IMR-90 (cell line): ENCODE results near the gene KRTAP5-1. TPM values are rescaled to one million over a fixed set of nuclear protein-coding genes. Genes with fewer than 3 reads are reported as not detected.

Source experiments
- ATAC-seq: fragments of 200-7000 bp; cut with Tn5 transposase; 2 replicates; pipeline ENCODE4 v1.9.1; 2020; ENCODE audit warnings: low read depth, mild to moderate bottlenecking, moderate library complexity
- BruUV-seq: library from RNA; stranded (reverse); fragments of 400-500 nt; replicated peaks from 2 replicates; lab custom pipeline; 2021; lab: Mats Ljungman, UMichigan
- CTCF ChIA-PET: fragments of 300-600 bp; formaldehyde crosslinking; extraction: SDS; loops from one replicate; lab custom pipeline; 2021; ENCODE audit warnings: antibody characterized with exemption; lab: Yijun Ruan, JAX
- POLR2A ChIA-PET: fragments of 300-600 bp; sonication (Branson Sonifier 250); formaldehyde crosslinking; loops from one replicate; lab custom pipeline; 2022; ENCODE audit warnings: antibody characterized with exemption; ENCODE audit not compliant: unreplicated experiment; lab: Charles Lee
- DNase-seq: peaks from one replicate; pipeline ENCODE4 v3.0.0; 2013
- H2AFZ ChIP-seq: replicated peaks from 2 replicates; pipeline ENCODE3; 2013; ENCODE audit warnings: low read length, mild to moderate bottlenecking; ENCODE audit not compliant: poor library complexity
- H2AK5ac ChIP-seq: 2 replicates; pipeline ENCODE4 v1.6.1; 2013; ENCODE audit warnings: low read depth, low read length, inconsistent platforms
- H2AK9ac ChIP-seq: replicated peaks from 2 replicates; pipeline ENCODE3; 2013; ENCODE audit warnings: mild to moderate bottlenecking, low read depth, low read length, moderate library complexity; ENCODE audit not compliant: poor library complexity
- H2BK120ac ChIP-seq: 2 replicates; pipeline ENCODE4 v1.6.1; 2013; ENCODE audit warnings: low read depth, low read length, inconsistent platforms
- H2BK15ac ChIP-seq: 3 replicates; pipeline ENCODE4 v1.6.1; 2013; ENCODE audit warnings: low read depth, low read length, inconsistent platforms
- H2BK20ac ChIP-seq: 2 replicates; pipeline ENCODE4 v1.6.1; 2013; ENCODE audit warnings: low read depth, mild to moderate bottlenecking, inconsistent platforms, low read length, moderate library complexity
- H2BK5ac ChIP-seq: 2 replicates; pipeline ENCODE4 v1.6.1; 2013; ENCODE audit warnings: mild to moderate bottlenecking, low read depth, low read length, inconsistent platforms; ENCODE audit not compliant: poor library complexity, severe bottlenecking
- H3K14ac ChIP-seq: replicated peaks from 2 replicates; pipeline ENCODE4 v1.6.1; 2013; ENCODE audit warnings: low read depth, low read length, inconsistent platforms
- H3K18ac ChIP-seq: 2 replicates; pipeline ENCODE4 v1.6.1; 2013; ENCODE audit warnings: low read depth, low read length, control low read depth
- H3K23ac ChIP-seq: 2 replicates; pipeline ENCODE4 v1.6.1; 2013; ENCODE audit warnings: low read depth, low read length, inconsistent platforms
- H3K27ac ChIP-seq: 2 replicates; pipeline ENCODE4 v1.5.1; 2013; ENCODE audit warnings: mild to moderate bottlenecking, control low read depth, low read length; ENCODE audit not compliant: insufficient read depth
- H3K27me3 ChIP-seq: 2 replicates; pipeline ENCODE4 v1.6.1; 2013; ENCODE audit warnings: low read length; ENCODE audit not compliant: control insufficient read depth, insufficient read depth
- H3K36me3 ChIP-seq: 2 replicates; pipeline ENCODE4 v1.6.1; 2013; ENCODE audit warnings: low read length, mixed read lengths; ENCODE audit not compliant: control insufficient read depth, insufficient read depth
- H3K4ac ChIP-seq: 2 replicates; pipeline ENCODE4 v1.6.1; 2013; ENCODE audit warnings: low read depth, low read length, inconsistent platforms
- H3K4me1 ChIP-seq: 2 replicates; pipeline ENCODE4 v1.6.1; 2013; ENCODE audit warnings: low read length, mixed read lengths; ENCODE audit not compliant: control insufficient read depth, insufficient read depth
- H3K4me2 ChIP-seq: 2 replicates; pipeline ENCODE4 v1.6.1; 2013; ENCODE audit warnings: low read depth, mild to moderate bottlenecking, control low read depth, low read length, moderate library complexity
- H3K4me3 ChIP-seq: 2 replicates; pipeline ENCODE4 v1.5.1; 2013; ENCODE audit warnings: low read depth, mild to moderate bottlenecking, control low read depth, low read length, moderate library complexity; ENCODE audit not compliant: insufficient read depth
- H3K56ac ChIP-seq: 2 replicates; pipeline ENCODE4 v1.6.1; 2013; ENCODE audit warnings: low read length, inconsistent platforms; ENCODE audit not compliant: insufficient read depth; ENCODE audit errors: extremely low read depth
- H3K79me1 ChIP-seq, 2 experiments: 2 replicates each; pipeline ENCODE4 v1.6.1; 2013; ENCODE audit warnings: low read length in 2 of 2, inconsistent platforms in 1 of 2, low read depth in 1 of 2
- H3K9ac ChIP-seq: 2 replicates; pipeline ENCODE4 v1.6.1; 2013; ENCODE audit warnings: low read depth, low read length, control low read depth
- H3K9me1 ChIP-seq: 2 replicates; pipeline ENCODE4 v1.6.1; 2013; ENCODE audit warnings: low read length, inconsistent platforms; ENCODE audit not compliant: insufficient read depth
- H3K9me3 ChIP-seq: 2 replicates; pipeline ENCODE4 v1.6.1; 2013; ENCODE audit warnings: low read length; ENCODE audit not compliant: control insufficient read depth, insufficient read depth
- H4K20me1 ChIP-seq: 2 replicates; pipeline ENCODE4 v1.6.1; 2013; ENCODE audit warnings: low read length, inconsistent platforms; ENCODE audit not compliant: insufficient read depth
- H4K5ac ChIP-seq: 2 replicates; pipeline ENCODE4 v1.6.1; 2013; ENCODE audit warnings: mild to moderate bottlenecking, low read depth, low read length, control low read depth
- H4K8ac ChIP-seq, 2 experiments: 2 replicates each; pipeline ENCODE4 v1.6.1; 2013; ENCODE audit warnings: low read depth in 2 of 2, low read length in 2 of 2, control low read depth in 1 of 2, inconsistent platforms in 1 of 2
- H4K91ac ChIP-seq: 2 replicates; pipeline ENCODE4 v1.6.1; 2013; ENCODE audit warnings: low read depth, low read length, inconsistent platforms; ENCODE audit not compliant: insufficient read depth
- FOS ChIP-seq: fragments of 150-350 bp; IDR thresholded peaks from 2 replicates; pipeline ENCODE4 v1.6.1; 2016; ENCODE audit warnings: low read depth, low read length
- MAFK ChIP-seq: IDR thresholded peaks from 2 replicates; pipeline ENCODE4 v1.6.1; 2012; ENCODE audit warnings: low read depth, low read length, improper control_type of control experiment
- NFE2L2 ChIP-seq: fragments of 150-350 bp; IDR thresholded peaks from 2 replicates; pipeline ENCODE4 v1.6.1; 2016; ENCODE audit warnings: low read depth, mild to moderate bottlenecking, low read length
- WGBS, 2 experiments: methylation state at CpG; one replicate each; pipeline versions ENCODE4 v1.1.5 to v1.1.7; 2013; ENCODE audit warnings: missing lambda C conversion rate in 2 of 2; ENCODE audit not compliant: insufficient read length in 1 of 2; ENCODE audit errors: extremely low coverage in 2 of 2; 5-methylcytosine and 5-hydroxymethylcytosine counted together
- dilution Hi-C: fragments of 300-500 bp; cut with HindIII; formaldehyde crosslinking; loops from one replicate; pipeline ENCODE4 v1.14.3; 2018; ENCODE audit warnings: low sequenced_read_pairs; ENCODE audit not compliant: unreplicated experiment
- in situ Hi-C: fragments of 300-500 bp; cut with MboI; formaldehyde crosslinking; loops from 3 replicates; pipeline ENCODE4 v1.14.3; 2019; ENCODE audit warnings: low sequenced_read_pairs, inconsistent platforms, mixed read lengths
- intact Hi-C: fragments of 100-400 bp; cut with micrococcal nuclease; formaldehyde crosslinking; loops from 2 replicates; pipeline ENCODE4 v1.10.0; 2022
- polyA plus RNA-seq, 3 experiments: library from polyadenylated mRNA; depleted of rRNA; stranded (reverse); fragments of >200 nt; gene quantifications; 2 replicates each; pipeline ENCODE4 v1.2.3, GENCODE V29; 2012; ENCODE audit warnings: low replicate concordance in 1 of 3
- total RNA-seq: library from RNA; depleted of rRNA; stranded (reverse); fragments of >200 nt; gene quantifications from 2 replicates; pipeline ENCODE4 v1.2.3, GENCODE V29; 2012

The KRTAP5-1 gene
- total and polyA plus RNA-seq, 2 of the 4 experiments (the other 2 are of a cell fraction), result not detected

DNA sequence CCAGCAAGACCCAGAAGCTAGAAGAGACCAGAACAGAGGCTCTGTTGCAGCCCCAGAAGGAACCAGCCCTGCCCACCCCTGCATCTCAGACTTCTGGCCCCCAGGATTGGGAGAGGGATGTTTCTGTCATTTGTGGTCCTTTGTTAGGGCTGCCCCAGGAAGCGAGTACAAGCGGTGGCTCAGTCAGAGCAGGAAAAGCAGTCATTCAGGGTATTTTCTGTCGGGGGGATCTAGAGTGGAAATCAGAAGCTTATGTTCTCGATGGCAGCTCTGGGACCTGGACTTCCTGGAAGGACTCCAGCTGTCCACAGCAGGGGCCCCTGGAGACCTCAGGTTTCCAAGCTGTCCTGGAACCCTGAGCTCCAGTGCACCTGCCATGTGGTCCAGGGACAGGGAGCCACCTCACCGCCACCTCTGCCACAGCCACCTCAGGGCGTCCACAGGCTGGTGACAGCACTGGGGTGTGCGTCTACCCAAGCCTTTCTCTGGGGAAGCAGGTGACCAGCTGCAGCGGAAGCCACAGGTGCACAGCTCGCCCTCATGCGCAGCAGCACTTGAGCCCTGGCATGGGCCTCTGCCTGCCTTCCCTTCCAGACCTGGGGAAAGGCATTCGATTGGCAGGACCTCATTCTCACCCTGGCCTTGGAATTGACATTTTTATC is 47.1 kb upstream of the KRTAP5-1 start:
- H2BK15ac ChIP-seq, result no peak overlapping the region
- no peaks in the 10 kb centered on the region for H3K79me1 ChIP-seq
- no peak overlapping the region for H3K4me3 ChIP-seq
- no peak overlapping the region for H3K4ac ChIP-seq
- no peaks in the 10 kb centered on the region for H3K36me3 ChIP-seq
- ATAC-seq, result no peak
- in situ Hi-C loops (no loop called here), intact Hi-C loops (no loop called here), dilution Hi-C loops (no loop called here)
- BruUV-seq, result no TSS peak
- TF ChIP-seq FOS (no peak), NFE2L2 (no peak), MAFK (no peak)
- 58% methylated on average over 5 of the region's 11 CpGs; no CpG with 5 or more reads in 1 of the 2 experiments for WGBS, 2 experiments
- no peak overlapping the region for H2AFZ ChIP-seq
- H4K91ac ChIP-seq, result no peak overlapping the region
- H2AK9ac ChIP-seq, result no peak overlapping the region
- no peak overlapping the region for H2AK5ac ChIP-seq
- no peaks in the 10 kb centered on the region for H3K9me3 ChIP-seq
- H3K4me2 ChIP-seq, result no peak overlapping the region
- ChIA-PET POLR2A (no interaction called here), CTCF (interaction anchor here (0.5 kb wide), 2 partner anchors 21 to 38 kb away, joined by 3 to 5 read pairs; no protein-coding TSS in a partner anchor)
- H3K18ac ChIP-seq, result no peak overlapping the region
- no peak overlapping the region for H2BK20ac ChIP-seq
- H3K14ac ChIP-seq, result no peak overlapping the region
- no peak overlapping the region for H3K56ac ChIP-seq
- DNase-seq, result no peak
- H3K9ac ChIP-seq, result no peak overlapping the region
- no peaks in the 10 kb centered on the region; the same call in 1 of the 2 replicates for H4K20me1 ChIP-seq
- no peak overlapping the region for H4K8ac ChIP-seq
- H2BK5ac ChIP-seq, result no peak overlapping the region
- H3K4me1 ChIP-seq, result no peaks in the 10 kb centered on the region
- no peak overlapping the region for H3K27ac ChIP-seq
- H3K27me3 ChIP-seq, result peaks cover 65% of the 10 kb centered on the region
- H2BK120ac ChIP-seq, result no peak overlapping the region
- no peaks in the 10 kb centered on the region for H3K9me1 ChIP-seq
- no peak overlapping the region for H3K23ac ChIP-seq
- H4K5ac ChIP-seq, result no peak overlapping the region
